GM18502 (cell line): ENCODE measurements around the gene ADGB.
"Not testable (repeated sequence)": the region's sequence is repeated elsewhere in the genome, so short reads cannot be mapped to it uniquely, and the experiment has no call there.

Experiments
- ATAC-seq: cut with Tn5 transposase; IDR thresholded peaks from one replicate; pipeline ENCODE4 v1.9.1; 2021; ENCODE audit warnings: mild to moderate bottlenecking; ENCODE audit not compliant: unreplicated experiment, poor library complexity

ADGB gene

GRCh38 chr6:146813554-146813953, 214.8 kb downstream of the ADGB start:
- no peak for ATAC-seq

DNA sequence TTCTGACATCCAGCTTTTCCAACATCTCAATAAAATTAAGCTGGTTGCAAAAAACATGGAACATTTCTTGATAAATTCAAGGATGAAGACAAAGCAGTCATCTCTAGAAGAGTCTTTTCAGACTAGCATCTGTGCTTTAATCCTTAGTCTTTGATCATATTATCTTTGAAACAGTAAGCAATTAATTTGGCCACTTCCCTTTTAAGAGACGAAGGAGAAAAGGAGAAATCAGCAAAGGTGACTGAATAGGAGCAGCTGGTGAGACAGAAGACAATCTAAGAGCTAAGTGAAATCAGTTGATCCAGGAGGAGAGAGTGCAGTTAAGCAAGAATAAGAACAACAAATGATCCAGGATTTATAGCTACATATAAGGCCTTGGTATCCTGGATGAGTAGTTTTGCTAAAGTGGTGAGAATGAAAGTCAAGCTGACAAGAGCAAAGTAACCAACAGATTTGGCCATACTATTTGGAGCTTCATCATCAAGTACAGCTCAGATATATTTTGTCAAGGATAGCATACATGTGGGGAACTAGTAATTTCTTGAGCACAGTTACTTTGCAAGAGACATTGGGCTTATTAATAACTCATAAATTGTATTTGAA, 215.5 kb downstream of the ADGB start:
- ATAC-seq, result no peak

DNA sequence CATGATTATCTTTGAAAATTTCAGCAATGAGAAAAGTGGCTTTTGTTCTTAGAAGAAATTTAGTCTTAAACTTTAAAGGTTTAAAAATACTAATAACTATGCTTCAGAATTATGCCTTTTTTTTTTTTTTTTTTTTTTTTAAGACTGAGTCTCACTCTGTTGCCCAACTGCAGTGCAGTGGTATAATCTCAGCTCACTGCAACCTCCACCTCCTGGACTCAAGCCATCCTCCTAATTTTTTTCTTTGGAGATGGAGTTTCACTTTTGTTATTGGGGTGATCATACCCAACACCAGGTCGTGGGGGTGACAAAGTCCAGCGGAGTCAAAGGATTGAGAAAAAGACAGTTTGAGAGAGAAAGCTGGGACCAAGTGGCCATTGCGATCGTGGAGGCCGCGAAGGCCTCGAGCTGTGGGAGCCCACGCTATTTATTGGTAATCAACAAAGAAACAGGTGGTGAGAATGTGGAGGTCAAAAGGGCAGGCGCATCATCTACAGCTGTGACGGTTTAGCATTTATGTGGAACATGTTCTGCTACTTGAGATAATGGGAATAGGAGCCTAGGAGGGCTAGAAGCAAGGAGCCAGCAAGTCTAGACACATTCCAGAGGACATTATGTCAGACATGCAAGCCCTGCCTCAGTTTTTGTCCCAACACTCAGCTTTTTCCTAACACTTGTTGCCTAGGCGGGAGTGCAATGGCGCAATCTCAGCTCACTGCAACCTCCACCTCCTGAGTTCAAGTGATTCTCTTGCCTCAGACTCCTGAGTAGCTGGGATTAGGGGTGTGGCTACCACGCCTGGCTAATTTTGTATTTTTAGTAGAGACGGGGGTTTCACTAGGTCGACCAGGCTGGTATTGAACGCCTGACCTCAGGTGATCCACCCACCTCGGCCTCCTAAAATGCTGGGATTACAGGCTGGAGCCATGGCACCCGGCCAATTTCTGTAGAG, 217.0 kb downstream of the ADGB start:
- ATAC-seq, result not testable (repeated sequence)

GRCh38 chr6:146819596-146820320, 221.0 kb downstream of the ADGB start:
- no peak for ATAC-seq

DNA sequence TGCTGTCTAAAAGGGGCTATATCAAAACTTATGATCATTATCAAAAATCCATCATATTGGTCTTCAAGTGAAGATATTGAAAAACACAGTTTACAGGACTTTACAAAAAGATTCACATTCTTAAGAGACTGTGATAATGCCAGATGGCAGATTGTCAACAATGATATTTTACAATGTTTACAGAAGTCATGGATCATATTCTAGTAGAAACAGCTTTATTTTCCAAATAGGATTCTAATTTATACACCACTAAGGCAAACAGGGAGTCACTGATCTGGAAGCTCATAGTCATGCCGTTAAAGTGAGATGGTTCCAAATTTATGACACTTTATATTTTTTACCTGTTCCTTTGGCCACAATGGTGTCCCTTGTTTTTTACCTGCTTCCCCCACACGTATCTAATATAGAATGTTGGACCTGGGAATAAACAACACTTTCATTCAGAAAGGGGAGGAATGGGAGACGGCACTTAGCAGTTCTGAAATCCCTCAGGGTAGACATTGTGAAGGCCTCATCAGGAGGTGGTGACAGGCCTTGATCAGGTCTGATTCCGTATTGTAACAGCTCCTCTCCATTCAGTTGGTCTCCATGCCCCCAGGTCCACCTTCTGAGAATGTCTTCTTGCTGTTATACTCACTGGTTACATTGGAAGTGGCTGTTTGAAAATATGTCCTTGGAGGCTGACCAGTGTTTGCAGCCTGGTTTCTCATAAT, 228.6 kb downstream of the ADGB start:
- no peak for ATAC-seq

DNA sequence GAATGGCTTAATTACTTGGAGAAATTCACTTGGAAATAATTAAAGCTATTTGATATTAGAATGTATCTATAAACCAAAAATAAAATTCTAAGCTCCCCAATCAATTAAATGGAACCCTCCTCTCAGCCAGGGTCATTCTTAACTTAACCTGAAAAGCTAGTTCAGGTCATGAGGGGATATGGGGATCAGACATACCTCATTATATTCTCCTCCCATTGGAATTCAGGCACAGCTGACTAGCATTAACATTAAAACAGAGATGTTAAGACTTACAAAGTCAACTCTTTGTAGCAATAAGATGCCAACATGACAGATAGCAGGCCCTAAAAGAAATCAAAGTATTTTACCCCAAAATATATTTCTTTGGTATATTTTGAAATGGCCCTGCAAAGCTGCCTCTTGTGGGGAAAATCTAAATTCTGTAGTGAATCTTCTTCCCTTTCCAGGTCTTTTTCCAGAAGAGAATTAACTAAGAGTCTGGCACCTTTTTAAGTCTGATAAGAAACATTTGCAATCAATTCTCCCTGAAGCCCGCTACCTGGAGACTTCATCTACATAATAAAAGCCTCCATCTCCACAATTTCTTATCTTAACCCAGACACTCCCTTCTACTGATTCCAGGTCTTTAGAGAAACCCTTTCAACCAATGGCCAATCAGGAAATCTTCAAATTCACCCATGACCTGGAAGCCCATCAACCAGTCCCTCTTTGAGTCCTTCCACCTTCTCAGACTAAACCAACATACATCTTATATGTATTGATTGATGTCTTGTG, 231.2 kb downstream of the ADGB start:
- ATAC-seq, result no peak

DNA sequence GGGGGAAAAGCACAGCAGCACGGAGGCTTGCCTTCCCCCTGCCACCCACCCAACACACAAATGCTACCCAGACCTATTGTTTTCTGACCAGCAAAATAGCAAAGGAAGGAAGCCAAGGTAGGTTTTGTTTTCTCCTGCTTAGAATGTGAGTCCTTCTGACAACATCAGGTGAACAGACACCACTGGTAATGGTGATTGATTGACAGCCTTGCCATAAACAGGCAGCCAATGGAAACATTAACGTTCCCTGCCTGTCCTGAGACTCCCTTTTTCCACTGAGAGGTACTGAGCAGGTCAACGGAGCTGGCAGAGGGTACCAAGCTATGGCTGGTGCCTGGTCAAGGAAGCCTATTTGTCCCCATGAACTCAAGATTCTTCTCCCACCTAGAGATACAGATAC, 234.4 kb downstream of the ADGB start:
- no peak for ATAC-seq

DNA sequence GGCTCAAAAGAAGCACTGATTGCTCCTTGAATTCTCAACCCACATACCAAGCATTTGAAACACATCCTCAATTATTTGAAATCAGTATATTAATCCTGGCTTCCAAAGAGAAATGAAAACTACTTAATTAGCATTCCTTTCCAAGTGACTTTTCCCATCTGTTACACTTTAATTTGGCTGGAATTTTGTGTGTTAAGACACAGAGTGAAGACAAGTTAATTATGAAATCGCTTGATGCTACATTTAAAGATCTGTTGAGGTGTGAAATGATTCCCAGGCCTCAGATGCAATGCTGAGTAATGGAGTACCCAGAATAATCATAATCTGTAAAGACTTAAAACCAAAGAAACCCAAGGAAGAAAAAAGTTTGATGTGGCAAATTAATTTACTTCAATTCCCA, 241.4 kb downstream of the ADGB start:
- ATAC-seq, result no peak

GRCh38 chr6:146840641-146841040, 241.9 kb downstream of the ADGB start:
- no peak for ATAC-seq

DNA sequence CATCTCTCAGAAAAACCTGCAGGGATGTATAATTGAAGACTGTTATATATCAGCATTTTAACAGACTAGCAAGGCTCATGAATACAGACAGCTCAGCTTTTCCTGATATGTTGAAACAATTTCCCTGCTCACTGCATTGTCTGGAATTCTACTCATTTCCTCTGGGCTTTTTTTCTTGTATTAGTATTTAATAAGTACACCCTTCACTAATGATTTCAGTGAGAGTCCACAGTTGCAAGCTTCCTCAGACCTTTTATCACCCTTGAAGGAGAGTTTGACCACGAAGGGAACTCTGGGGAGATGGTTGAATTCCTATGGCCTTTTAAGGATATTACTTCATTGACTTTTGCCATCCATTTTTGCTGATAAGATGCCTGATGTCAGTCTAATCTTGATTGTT, 248.7 kb downstream of the ADGB start:
- no peak for ATAC-seq

DNA sequence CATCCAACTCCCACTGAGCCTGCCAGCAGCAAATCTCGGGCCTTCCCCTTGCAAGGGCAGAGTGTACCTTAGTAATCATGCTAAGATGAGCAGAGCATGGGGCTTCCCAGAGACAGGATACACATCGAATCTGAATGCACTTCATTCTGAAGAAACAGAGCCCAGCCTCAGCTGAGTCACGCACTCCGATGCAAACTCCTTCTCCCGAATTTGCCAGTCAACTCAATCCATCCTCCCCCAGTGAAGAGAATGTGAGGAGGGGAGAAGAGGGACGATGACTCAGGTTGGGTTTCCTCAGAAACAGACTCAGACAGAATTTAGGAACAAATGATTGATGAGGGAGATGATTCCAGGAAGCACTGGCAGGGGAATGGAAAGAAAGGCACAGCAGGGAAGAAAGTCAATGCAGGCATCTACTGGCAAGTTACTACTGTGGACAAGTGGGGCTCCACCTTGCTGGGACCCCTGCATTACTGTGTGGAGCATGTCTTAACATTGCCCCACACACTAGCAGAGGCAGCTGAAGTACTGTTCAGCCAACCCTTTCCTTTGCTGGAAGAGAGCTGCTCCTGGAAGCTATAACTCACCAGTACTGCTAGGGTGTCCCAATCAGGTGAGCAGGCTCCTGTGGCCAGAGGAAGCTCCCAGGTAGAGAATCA, 251.6 kb downstream of the ADGB start:
- peak; percentile 39 for ATAC-seq

DNA sequence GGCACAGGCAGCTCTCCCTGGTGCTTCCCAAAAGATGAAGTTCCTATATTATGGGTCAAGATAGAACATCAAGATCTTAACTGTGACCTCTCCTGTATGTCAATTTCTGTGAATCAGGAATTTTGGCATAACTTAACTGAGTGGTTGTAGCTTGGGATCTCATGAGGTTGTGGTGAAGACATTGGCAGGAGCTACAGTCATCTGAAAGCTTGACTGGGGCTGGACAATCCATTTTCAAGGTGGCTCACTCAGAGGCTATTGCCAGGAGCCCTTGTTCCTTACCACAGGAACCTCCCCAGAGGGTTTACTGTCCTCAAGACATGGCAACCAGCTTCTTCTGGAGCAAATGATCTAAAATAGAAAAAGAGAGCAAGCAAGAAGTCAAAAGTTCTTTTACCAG, 252.2 kb downstream of the ADGB start:
- ATAC-seq, result peak; percentile 11

GRCh38 chr6:146851837-146852236, 253.1 kb downstream of the ADGB start:
- no peak for ATAC-seq

DNA sequence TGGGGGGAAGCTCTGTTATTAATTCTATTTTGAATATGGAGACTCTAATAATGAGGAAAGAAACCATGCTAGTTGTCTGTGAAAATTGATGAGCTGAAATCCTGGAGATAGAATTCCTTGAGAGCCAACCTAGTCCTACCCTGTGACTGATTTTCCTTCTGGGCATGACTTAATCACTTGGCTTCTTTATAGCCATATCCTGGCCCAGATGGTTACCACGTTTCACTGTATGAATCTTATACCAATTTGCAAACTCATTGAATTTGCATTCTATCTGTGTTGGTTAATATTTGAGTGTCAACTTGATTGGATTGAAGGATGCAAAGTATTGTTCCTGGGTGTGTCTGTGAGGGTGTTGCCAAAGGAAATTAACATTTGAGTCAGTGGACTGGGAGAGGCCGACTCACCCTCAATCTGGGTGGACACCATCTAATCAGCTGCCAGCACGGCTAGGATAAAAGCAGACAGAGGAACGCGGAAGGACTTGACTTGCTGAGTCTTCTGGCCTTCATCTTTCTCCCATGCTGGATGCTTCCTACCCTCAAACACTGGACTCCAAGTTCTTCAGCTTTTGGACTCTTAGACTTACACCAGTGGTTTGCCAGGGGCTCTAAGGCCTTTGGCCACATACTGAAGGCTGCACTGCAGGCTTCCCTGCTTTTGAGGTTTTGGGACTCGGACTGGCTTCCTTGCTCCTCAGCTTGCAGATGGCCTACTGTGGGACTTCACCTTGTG, 255.9 kb downstream of the ADGB start:
- ATAC-seq, result not testable (repeated sequence)

- ATAC-seq, result no peak
Observed at GRCh38 chr6:146855889-146856288, 257.1 kb downstream of the ADGB start.

DNA sequence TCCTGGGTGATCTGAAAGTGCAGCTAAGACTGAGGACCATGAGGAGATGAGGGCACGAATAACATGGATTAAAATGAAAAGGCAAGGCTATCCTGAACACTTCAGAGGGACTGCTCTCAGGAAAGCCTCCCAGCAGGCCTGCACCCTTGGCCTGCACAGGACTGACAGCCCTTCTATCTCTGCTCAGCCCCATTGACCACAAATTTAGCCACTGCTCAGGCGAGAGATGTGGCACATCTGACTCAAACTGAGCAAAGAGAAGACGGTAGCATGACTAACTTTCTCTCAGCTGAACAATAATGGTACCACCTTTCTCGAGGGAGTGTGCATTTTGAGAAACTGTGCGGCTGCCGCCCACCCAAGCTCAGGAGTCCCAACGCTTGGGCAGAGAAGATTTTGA, 257.5 kb downstream of the ADGB start:
- peak; percentile 41 for ATAC-seq

DNA sequence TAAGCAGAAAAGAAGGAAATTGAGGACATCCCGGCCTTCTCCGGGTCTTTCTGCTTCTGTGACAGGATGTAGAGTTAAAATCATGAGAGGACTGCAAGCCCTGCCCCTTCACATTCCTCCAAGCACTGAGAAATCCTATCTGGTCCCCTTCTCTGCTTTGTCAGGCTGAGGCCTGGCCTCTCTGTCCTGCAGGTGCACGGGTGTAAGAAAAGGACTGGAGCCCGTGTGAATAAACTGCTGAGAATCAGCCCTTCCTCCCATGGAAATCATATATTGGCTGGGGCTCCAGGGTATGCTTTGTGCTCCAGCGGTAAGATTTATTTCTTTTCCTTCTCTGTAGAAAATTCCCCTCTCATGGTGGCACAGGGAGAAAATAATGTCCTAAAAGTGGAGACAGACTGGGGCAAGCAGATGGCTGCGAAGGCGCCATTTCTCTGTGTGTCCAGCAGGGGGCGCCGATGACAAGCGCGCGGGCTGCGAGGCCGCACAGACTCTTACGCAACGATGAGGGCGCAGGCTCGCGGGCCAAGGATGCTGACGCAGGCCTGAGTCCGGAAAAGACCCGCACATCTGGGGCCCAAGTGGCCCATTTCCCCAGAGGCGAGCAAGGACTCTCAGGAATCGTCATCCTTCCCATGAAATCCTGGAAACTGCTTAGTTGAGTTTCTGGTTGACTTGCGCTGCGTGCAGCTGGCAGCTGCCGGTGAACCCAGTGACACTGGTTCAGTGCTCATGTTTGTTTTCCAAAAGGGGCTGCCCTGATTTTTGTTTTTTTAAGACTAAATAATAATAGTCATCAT, 258.6 kb downstream of the ADGB start:
- ATAC-seq, result peak; percentile 97

- peak; percentile 23 for ATAC-seq
Observed at GRCh38 chr6:146857980-146858347, 259.2 kb downstream of the ADGB start.
